ENCODE data around the gene HECTD1. TPM values are rescaled to one million over a fixed set of nuclear protein-coding genes. Genes with fewer than 3 reads are reported as not detected.
A peak's percentile ranks its signal among the peaks of the same experiment; 100 is the strongest.

The HECTD1 gene
- total RNA-seq, 2 experiments from 2014 or later: 97.2 to 110 TPM

- POLR2A ChIA-PET: interaction anchor here (0.6 kb wide), 1 partner anchor 22 kb away, joined by 5 read pairs; no protein-coding TSS in a partner anchor
- CTCF ChIA-PET: interaction anchor here (0.6 kb wide), 1 partner anchor 127 kb away, joined by 6 read pairs; no protein-coding TSS in a partner anchor
- DNase-seq: no peak
- Mint-ChIP-seq H3K36me3 (ENCODE audit: low read depth) (peaks cover 27% of the 10 kb centered on the region), H3K4me3 (no peak overlapping the region), H3K27ac (no peak overlapping the region), H3K27me3 (no peaks in the 10 kb centered on the region), H3K4me1 (no peaks in the 10 kb centered on the region), H3K9me3 (no peaks in the 10 kb centered on the region)
Observed at GRCh38 chr14:31159682-31160296, 47.8 kb downstream of the HECTD1 start.

GRCh38 chr14:31154956-31155355 lies 52.6 kb downstream of the HECTD1 start:
- CTCF ChIA-PET: no interaction called here
- Mint-ChIP-seq H3K4me1 (no peaks in the 10 kb centered on the region), H3K27ac (no peak overlapping the region), H3K4me3 (no peak overlapping the region), H3K9me3 (no peaks in the 10 kb centered on the region), H3K27me3 (no peaks in the 10 kb centered on the region), H3K36me3 (ENCODE audit: low read depth) (peaks cover 30% of the 10 kb centered on the region)
- POLR2A ChIA-PET: no interaction called here
- DNase-seq: no peak

GRCh38 chr14:31142455-31143087 lies 65.0 kb downstream of the HECTD1 start:
- no peak overlapping the region for H3K4me3 Mint-ChIP-seq
- DNase-seq: no peak
- H3K36me3 Mint-ChIP-seq (ENCODE audit: low read depth): peaks cover 30% of the 10 kb centered on the region
- H3K27ac Mint-ChIP-seq: no peak overlapping the region
- H3K4me1 Mint-ChIP-seq: peaks cover 2% of the 10 kb centered on the region
- CTCF ChIA-PET: no interaction called here
- H3K9me3 Mint-ChIP-seq: no peaks in the 10 kb centered on the region
- H3K27me3 Mint-ChIP-seq: no peaks in the 10 kb centered on the region
- POLR2A ChIA-PET: no interaction called here

- no peak for DNase-seq
- Mint-ChIP-seq H3K9me3 (no peaks in the 10 kb centered on the region), H3K4me3 (no peak overlapping the region), H3K27me3 (no peaks in the 10 kb centered on the region), H3K27ac (no peak overlapping the region), H3K4me1 (peaks cover 2% of the 10 kb centered on the region), H3K36me3 (ENCODE audit: low read depth) (peaks cover 34% of the 10 kb centered on the region)
- CTCF ChIA-PET: interaction anchor here (1.0 to 1.6 kb wide), 3 partner anchors 10 to 13 kb away, joined by 3 to 4 read pairs (median 4); no protein-coding TSS in a partner anchor
- POLR2A ChIA-PET: no interaction called here
Observed at GRCh38 chr14:31139301-31139847, 68.2 kb downstream of the HECTD1 start.

- Mint-ChIP-seq H3K27ac (peak overlapping the region; percentile 1), H3K9me3 (no peaks in the 10 kb centered on the region), H3K4me3 (no peak overlapping the region), H3K36me3 (ENCODE audit: low read depth) (peaks cover 36% of the 10 kb centered on the region), H3K27me3 (no peaks in the 10 kb centered on the region), H3K4me1 (peaks cover 2% of the 10 kb centered on the region)
- ChIA-PET POLR2A (no interaction called here), CTCF (interaction anchor here (1.4 to 1.6 kb wide), 2 partner anchors 9 to 11 kb away, joined by 4 read pairs; no protein-coding TSS in a partner anchor)
- no peak for DNase-seq
Observed at GRCh38 chr14:31138301-31138700, 69.3 kb downstream of the HECTD1 start.

- H3K9me3 Mint-ChIP-seq: no peaks in the 10 kb centered on the region
- CTCF ChIA-PET: interaction anchor here (1.4 kb wide), 1 partner anchor 36 kb away, joined by 3 read pairs; no protein-coding TSS in a partner anchor
- no peak overlapping the region for H3K4me3 Mint-ChIP-seq
- POLR2A ChIA-PET: no interaction called here
- H3K27me3 Mint-ChIP-seq: no peaks in the 10 kb centered on the region
- H3K27ac Mint-ChIP-seq: peak overlapping the region; percentile 22
- DNase-seq: no peak
- peaks cover 38% of the 10 kb centered on the region for H3K36me3 Mint-ChIP-seq (ENCODE audit: low read depth)
- no peaks in the 10 kb centered on the region for H3K4me1 Mint-ChIP-seq
Observed at GRCh38 chr14:31137214-31137889, 70.2 kb downstream of the HECTD1 start.

- peaks cover 52% of the 10 kb centered on the region for H3K36me3 Mint-ChIP-seq (ENCODE audit: low read depth)
- H3K4me1 Mint-ChIP-seq: peaks cover 16% of the 10 kb centered on the region
- no peaks in the 10 kb centered on the region for H3K9me3 Mint-ChIP-seq
- no peaks in the 10 kb centered on the region for H3K27me3 Mint-ChIP-seq
- POLR2A ChIA-PET: no interaction called here
- no peak for DNase-seq
- CTCF ChIA-PET: interaction anchor here (0.5 kb wide), 1 partner anchor 14 kb away, joined by 3 read pairs; no protein-coding TSS in a partner anchor
- no peak overlapping the region for H3K4me3 Mint-ChIP-seq
- no peak overlapping the region for H3K27ac Mint-ChIP-seq
Observed at GRCh38 chr14:31133133-31133532, 74.5 kb downstream of the HECTD1 start.

GRCh38 chr14:31128601-31129526 lies 78.7 kb downstream of the HECTD1 start:
- Mint-ChIP-seq H3K27ac (peak overlapping the region; percentile 60), H3K4me3 (no peak overlapping the region), H3K27me3 (no peaks in the 10 kb centered on the region), H3K4me1 (peaks cover 40% of the 10 kb centered on the region), H3K9me3 (no peaks in the 10 kb centered on the region), H3K36me3 (ENCODE audit: low read depth) (peaks cover 57% of the 10 kb centered on the region)
- CTCF ChIA-PET: interaction anchor here (0.8 to 2.2 kb wide), 4 partner anchors 10 to 79 kb away, joined by 3 to 10 read pairs (median 4); partner anchors contain the start of gene HECTD1
- DNase-seq: no peak
- POLR2A ChIA-PET: no interaction called here

GRCh38 chr14:31127690-31128089 lies 79.9 kb downstream of the HECTD1 start:
- Mint-ChIP-seq H3K27ac (peak overlapping the region; percentile 51), H3K4me3 (no peak overlapping the region), H3K36me3 (ENCODE audit: low read depth) (peaks cover 57% of the 10 kb centered on the region), H3K27me3 (no peaks in the 10 kb centered on the region), H3K9me3 (no peaks in the 10 kb centered on the region), H3K4me1 (peaks cover 52% of the 10 kb centered on the region)
- ChIA-PET POLR2A (interaction anchor here (0.8 kb wide), 1 partner anchor 79 kb away, joined by 3 read pairs; no protein-coding TSS in a partner anchor), CTCF (interaction anchor here (1.0 to 2.2 kb wide), 4 partner anchors 10 to 80 kb away, joined by 3 to 10 read pairs (median 4); partner anchors contain the start of gene HECTD1)
- peak; percentile 73 for DNase-seq

- POLR2A ChIA-PET: no interaction called here
- H3K9me3 Mint-ChIP-seq: no peaks in the 10 kb centered on the region
- peaks cover 53% of the 10 kb centered on the region for H3K4me1 Mint-ChIP-seq
- no peak overlapping the region for H3K27ac Mint-ChIP-seq
- CTCF ChIA-PET: interaction anchor here (0.7 to 1.4 kb wide), 4 partner anchors 11 to 148 kb away, joined by 3 to 4 read pairs (median 4); partner anchors contain the start of gene HECTD1
- no peaks in the 10 kb centered on the region for H3K27me3 Mint-ChIP-seq
- no peak overlapping the region for H3K4me3 Mint-ChIP-seq
- peaks cover 61% of the 10 kb centered on the region for H3K36me3 Mint-ChIP-seq (ENCODE audit: low read depth)
- DNase-seq: no peak
Observed at GRCh38 chr14:31126680-31127079, 80.9 kb downstream of the HECTD1 start.

GRCh38 chr14:31125231-31125630 lies 82.4 kb downstream of the HECTD1 start:
- Mint-ChIP-seq H3K4me3 (no peak overlapping the region), H3K4me1 (peaks cover 48% of the 10 kb centered on the region), H3K27ac (no peak overlapping the region), H3K27me3 (no peaks in the 10 kb centered on the region), H3K36me3 (ENCODE audit: low read depth) (peaks cover 56% of the 10 kb centered on the region), H3K9me3 (no peaks in the 10 kb centered on the region)
- ChIA-PET POLR2A (no interaction called here), CTCF (no interaction called here)
- no peak for DNase-seq

GRCh38 chr14:31124197-31124596 lies 83.4 kb downstream of the HECTD1 start:
- Mint-ChIP-seq H3K4me1 (peaks cover 47% of the 10 kb centered on the region), H3K4me3 (peak overlapping the region; percentile 15), H3K9me3 (no peaks in the 10 kb centered on the region), H3K36me3 (ENCODE audit: low read depth) (peaks cover 58% of the 10 kb centered on the region), H3K27ac (peak overlapping the region; percentile 51), H3K27me3 (no peaks in the 10 kb centered on the region)
- ChIA-PET POLR2A (no interaction called here), CTCF (interaction anchor here (0.5 to 0.7 kb wide), 2 partner anchors 75 to 84 kb away, joined by 3 to 4 read pairs; no protein-coding TSS in a partner anchor)
- DNase-seq: peak; percentile 75

Data from activated CD4-positive, alpha-beta T cell treated with anti-CD3 and anti-CD28 coated beads, Interleukin-2, amount 10 ng/mL, durations not matched to agents 7 days and 5 days (primary cell).